H9 (cell line): Measurements from ENCODE around the gene CATSPERE. TPM values are rescaled to one million over a fixed set of nuclear protein-coding genes. Genes with fewer than 3 reads are reported as not detected.

Source experiments
- DNase-seq: peaks from one replicate; pipeline ENCODE4 v3.0.0-alpha.2; 2017
- H2AFZ ChIP-seq: one replicate; pipeline ENCODE4 v1.6.1; 2013; ENCODE audit warnings: mild to moderate bottlenecking, low read length, control low read depth, moderate library complexity
- H2AK5ac ChIP-seq: 2 replicates; pipeline ENCODE4 v1.6.1; 2013; ENCODE audit warnings: low read length, control low read depth, mixed read lengths; ENCODE audit not compliant: insufficient read length
- H2BK120ac ChIP-seq: one replicate; pipeline ENCODE4 v1.6.1; 2013; ENCODE audit warnings: low read depth, mild to moderate bottlenecking, low read length, control low read depth, inconsistent platforms; ENCODE audit not compliant: poor library complexity, severe bottlenecking
- H2BK12ac ChIP-seq: 2 replicates; pipeline ENCODE4 v1.6.1; 2013; ENCODE audit warnings: low read length, control low read depth, mixed read lengths, low read depth; ENCODE audit not compliant: insufficient read length
- H2BK15ac ChIP-seq: 2 replicates; pipeline ENCODE4 v1.6.1; 2013; ENCODE audit warnings: low read depth, low read length, control low read depth
- H2BK20ac ChIP-seq: one replicate; pipeline ENCODE4 v1.6.1; 2013; ENCODE audit warnings: low read depth, mild to moderate bottlenecking, low read length, control low read depth, inconsistent platforms; ENCODE audit not compliant: poor library complexity, severe bottlenecking
- H2BK5ac ChIP-seq: 2 replicates; pipeline ENCODE4 v1.6.1; 2013; ENCODE audit warnings: low read length, control low read depth, mixed read lengths; ENCODE audit not compliant: insufficient read length
- H3K14ac ChIP-seq: 2 replicates; pipeline ENCODE4 v1.6.1; 2013; ENCODE audit warnings: low read length, control low read depth; ENCODE audit not compliant: insufficient read depth
- H3K18ac ChIP-seq: 2 replicates; pipeline ENCODE4 v1.6.1; 2013; ENCODE audit warnings: low read depth, mild to moderate bottlenecking, mixed read lengths, low read length, control low read depth; ENCODE audit not compliant: insufficient read length
- H3K23ac ChIP-seq: 2 replicates; pipeline ENCODE4 v1.6.1; 2013; ENCODE audit warnings: low read length, control low read depth, mixed read lengths, low read depth; ENCODE audit not compliant: insufficient read length
- H3K23me2 ChIP-seq: 2 replicates; pipeline ENCODE4 v1.6.1; 2013; ENCODE audit warnings: low read depth, mild to moderate bottlenecking, mixed read lengths, low read length, control low read depth; ENCODE audit not compliant: insufficient read length, poor library complexity, severe bottlenecking
- H3K27ac ChIP-seq: 2 replicates; pipeline ENCODE4 v1.5.1; 2013; ENCODE audit warnings: low read length, control low read depth, mixed read lengths, low read depth; ENCODE audit not compliant: insufficient read length
- H3K27me3 ChIP-seq: 2 replicates; pipeline ENCODE4 v1.6.1; 2013; ENCODE audit warnings: low read length, control low read depth, inconsistent platforms; ENCODE audit not compliant: insufficient read depth
- H3K4ac ChIP-seq: 2 replicates; pipeline ENCODE4 v1.6.1; 2013; ENCODE audit warnings: low read depth, mild to moderate bottlenecking, control low read depth, inconsistent platforms, low read length, moderate library complexity
- H3K4me1 ChIP-seq: 2 replicates; pipeline ENCODE4 v1.6.1; 2013; ENCODE audit warnings: low read length, control low read depth, inconsistent platforms; ENCODE audit not compliant: insufficient read depth
- H3K4me2 ChIP-seq: 2 replicates; pipeline ENCODE4 v1.6.1; 2013; ENCODE audit warnings: low read length, control low read depth, mixed read lengths; ENCODE audit not compliant: insufficient read length, insufficient read depth
- H3K56ac ChIP-seq: 2 replicates; pipeline ENCODE4 v1.6.1; 2013; ENCODE audit warnings: low read depth, mild to moderate bottlenecking, mixed read lengths, low read length, control low read depth; ENCODE audit not compliant: insufficient read length
- H3K79me1 ChIP-seq: 2 replicates; pipeline ENCODE4 v1.6.1; 2013; ENCODE audit warnings: low read depth, mild to moderate bottlenecking, moderate library complexity, low read length, control low read depth, inconsistent platforms; ENCODE audit not compliant: insufficient read depth, poor library complexity, severe bottlenecking
- H3K79me2 ChIP-seq: 2 replicates; pipeline ENCODE4 v1.6.1; 2013; ENCODE audit warnings: low read length, control low read depth, inconsistent platforms; ENCODE audit not compliant: insufficient read depth
- H3K9ac ChIP-seq: 2 replicates; pipeline ENCODE4 v1.6.1; 2013; ENCODE audit warnings: low read length, control low read depth, mixed read lengths; ENCODE audit not compliant: insufficient read length; ENCODE audit errors: extremely low read depth
- H3K9me3 ChIP-seq: one replicate; pipeline ENCODE4 v1.6.1; 2013; ENCODE audit warnings: low read depth, low read length, inconsistent platforms; ENCODE audit not compliant: control insufficient read depth
- H3T11ph ChIP-seq: one replicate; pipeline ENCODE4 v1.6.1; 2013; ENCODE audit warnings: mild to moderate bottlenecking, low read length, control low read depth, inconsistent platforms
- H4K20me1 ChIP-seq: one replicate; pipeline ENCODE4 v1.6.1; 2013; ENCODE audit not compliant: control insufficient read depth, insufficient read length, insufficient read depth
- H4K5ac ChIP-seq: 2 replicates; pipeline ENCODE4 v1.6.1; 2013; ENCODE audit warnings: low read depth, mild to moderate bottlenecking, mixed read lengths, low read length, control low read depth; ENCODE audit not compliant: insufficient read length
- H4K8ac ChIP-seq: replicated peaks from 2 replicates; pipeline ENCODE4 v1.6.1; 2013; ENCODE audit warnings: low read length, control low read depth, mixed read lengths, low read depth; ENCODE audit not compliant: insufficient read length
- H4K91ac ChIP-seq: 2 replicates; pipeline ENCODE4 v1.6.1; 2013; ENCODE audit warnings: low read depth, mild to moderate bottlenecking, moderate library complexity, mixed read lengths, low read length, control low read depth; ENCODE audit not compliant: insufficient read length
- H3K27ac Mint-ChIP-seq, 3 experiments: 2 replicates in 2 of 3; 3 replicates in 1 of 3; pipeline ENCODE4 v1.8.0; 2020 to 2021; ENCODE audit warnings: mixed read lengths in 3 of 3, mild to moderate bottlenecking in 1 of 3, moderate library complexity in 1 of 3
- H3K27me3 Mint-ChIP-seq: 2 replicates; pipeline ENCODE4 v1.8.0; 2021; ENCODE audit warnings: low read depth, mild to moderate bottlenecking, moderate library complexity, mixed read lengths
- H3K36me3 Mint-ChIP-seq, 3 experiments: 2 replicates in 2 of 3; 3 replicates in 1 of 3; pipeline ENCODE4 v1.8.0; 2020 to 2021; ENCODE audit warnings: low read depth in 3 of 3, mixed read lengths in 3 of 3; ENCODE audit not compliant: insufficient read depth in 1 of 3
- H3K4me1 Mint-ChIP-seq, 2 experiments: 2 replicates each; pipeline ENCODE4 v1.8.0; 2020; ENCODE audit warnings: mixed read lengths in 2 of 2
- H3K4me3 Mint-ChIP-seq, 2 experiments: 2 replicates in 1 of 2; 3 replicates in 1 of 2; pipeline ENCODE4 v1.8.0; 2020 to 2021; ENCODE audit warnings: mild to moderate bottlenecking in 2 of 2, mixed read lengths in 2 of 2, moderate library complexity in 1 of 2
- H3K9me3 Mint-ChIP-seq, 2 experiments: 2 replicates in 1 of 2; 3 replicates in 1 of 2; pipeline ENCODE4 v1.8.0; 2020; ENCODE audit warnings: mild to moderate bottlenecking in 2 of 2, mixed read lengths in 2 of 2, moderate library complexity in 1 of 2
- CTCF ChIP-seq: fragments of 200-600 bp; sonication (generic); conservative IDR thresholded peaks from 3 replicates; pipeline ENCODE4 v1.8.0; 2021; ENCODE audit warnings: antibody characterized with exemption, mild to moderate bottlenecking
- WGBS: extraction: QIAGEN DNeasy Blood & Tissue Kit; methylation state at CpG from one replicate; pipeline ENCODE4 v1.1.7; 2013; ENCODE audit warnings: missing lambda C conversion rate, low lambda C conversion rate, mixed read lengths; ENCODE audit not compliant: insufficient read length; ENCODE audit errors: extremely low coverage; 5-methylcytosine and 5-hydroxymethylcytosine counted together
- total RNA-seq: library from RNA; stranded (reverse); gene quantifications from 2 replicates; pipeline ENCODE4 v1.2.1, GENCODE V29; 2021

Gene CATSPERE
- total RNA-seq, 1 experiment from 2014 or later, result 0.31 TPM

- Histone ChIP-seq H3K79me1 (peaks cover 3% of the 10 kb centered on the region), H2AFZ (no peak overlapping the region), H2BK12ac (no peak overlapping the region), H2BK5ac (no peak overlapping the region), H3T11ph (no peak overlapping the region), H3K9me3 (no peaks in the 10 kb centered on the region), H3K27ac (no peak overlapping the region), H3K9ac (no peak overlapping the region), H3K18ac (no peak overlapping the region), H2AK5ac (no peak overlapping the region), H3K23ac (no peak overlapping the region), H3K4ac (no peak overlapping the region), H3K4me2 (no peak overlapping the region), H2BK15ac (no peak overlapping the region), H4K5ac (no peak overlapping the region), H4K8ac (no peak overlapping the region), H3K79me2 (peaks cover 3% of the 10 kb centered on the region; the same call in 1 of the 2 replicates), H2BK20ac (no peak overlapping the region), H2BK120ac (no peak overlapping the region), H3K14ac (no peak overlapping the region), H3K27me3 (no peaks in the 10 kb centered on the region), H3K4me1 (no peaks in the 10 kb centered on the region), H4K20me1 (no peaks in the 10 kb centered on the region), H3K56ac (no peak overlapping the region), H3K23me2 (no peaks in the 10 kb centered on the region), H4K91ac (no peak overlapping the region)
- H3K9me3 Mint-ChIP-seq, result no peaks in the 10 kb centered on the region
- DNase-seq, result no peak
- H3K27me3 Mint-ChIP-seq, result no peaks in the 10 kb centered on the region; the same call in 1 of the 2 replicates
- no peak for TF ChIP-seq CTCF
- WGBS, result no CpG with 5 or more reads among the region's 6 CpGs
- peaks cover 13 to 16% of the 10 kb centered on the region in 2 experiments for H3K4me1 Mint-ChIP-seq
- H3K4me3 Mint-ChIP-seq, result no peak overlapping the region
- peaks cover 19 to 46% (median 38%) of the 10 kb centered on the region in 3 experiments for H3K36me3 Mint-ChIP-seq
- H3K27ac Mint-ChIP-seq, result peak overlapping the region in 2 of 3 experiments; percentile 4 to 58; a peak in 2 of 7 replicates
Observed at GRCh38 chr1:244678697-244679096, 217.6 kb downstream of the CATSPERE start.
